ENCODE measurements around the gene PUDP. TPM values are rescaled to one million over a fixed set of nuclear protein-coding genes. Genes with fewer than 3 reads are reported as not detected.

The PUDP gene
- total RNA-seq, 2 experiments from 2014 or later, result 22.0 to 24.4 TPM

DNA sequence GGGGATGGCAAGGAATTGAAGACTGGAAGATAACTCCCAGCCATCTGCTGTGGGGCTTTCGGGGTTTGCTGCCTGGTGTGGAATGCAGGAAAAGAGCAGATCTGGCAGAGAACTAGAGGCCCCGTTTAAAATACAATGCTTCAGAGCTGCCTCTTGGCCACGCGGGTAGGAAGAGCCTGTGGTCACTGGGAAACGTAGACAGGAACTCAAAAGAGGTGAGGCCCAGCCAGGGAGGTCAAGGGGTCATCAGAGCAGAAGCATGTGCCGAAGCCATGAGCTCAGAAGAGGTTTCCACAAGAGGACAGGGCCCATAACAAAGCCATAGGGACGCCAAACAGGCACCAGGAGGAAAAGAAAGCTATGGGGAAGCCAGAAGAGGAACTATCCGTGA is 14.9 kb downstream of the PUDP start:
- H3K27me3 Mint-ChIP-seq, result no peaks in the 10 kb centered on the region
- H3K36me3 Mint-ChIP-seq, result peaks cover 2% of the 10 kb centered on the region
- no peak overlapping the region for H3K4me3 Mint-ChIP-seq
- no peak for DNase-seq
- peaks cover 19% of the 10 kb centered on the region for H3K4me1 Mint-ChIP-seq
- peak overlapping the region; percentile 21 for H3K27ac Mint-ChIP-seq
- no peaks in the 10 kb centered on the region for H3K9me3 Mint-ChIP-seq

GRCh38 chrX:7132335-7133049 is 15.5 kb downstream of the PUDP start:
- H3K9me3 Mint-ChIP-seq, result no peaks in the 10 kb centered on the region
- H3K36me3 Mint-ChIP-seq, result no peaks in the 10 kb centered on the region
- no peaks in the 10 kb centered on the region for H3K27me3 Mint-ChIP-seq
- no peak overlapping the region for H3K4me3 Mint-ChIP-seq
- H3K27ac Mint-ChIP-seq, result peak overlapping the region; percentile 21
- peaks cover 17% of the 10 kb centered on the region for H3K4me1 Mint-ChIP-seq
- no peak for DNase-seq

DNA sequence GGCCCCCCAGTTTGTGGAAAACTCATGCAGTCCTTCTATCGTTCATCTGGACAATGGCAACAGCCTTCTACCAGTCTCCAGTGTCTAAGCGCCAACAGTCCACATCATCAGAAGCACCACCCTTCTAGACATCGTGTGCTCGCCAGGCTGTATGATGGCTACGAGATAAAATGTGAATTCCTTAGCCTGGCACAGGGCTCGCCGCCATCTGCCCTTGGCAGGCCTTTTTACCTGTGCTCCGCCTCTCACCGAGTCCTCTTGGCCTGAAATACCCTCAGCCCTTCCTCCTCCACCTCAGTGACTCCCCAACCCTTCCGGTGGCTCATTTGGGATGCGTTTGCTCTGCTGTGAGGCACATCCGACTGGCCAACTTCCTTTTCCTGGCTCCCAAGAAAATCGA is 16.3 kb downstream of the PUDP start:
- H3K27ac Mint-ChIP-seq, result no peak overlapping the region
- DNase-seq, result no peak
- no peaks in the 10 kb centered on the region for H3K9me3 Mint-ChIP-seq

GRCh38 chrX:7127056-7127455 is 20.9 kb downstream of the PUDP start:
- H3K4me3 Mint-ChIP-seq, result no peak overlapping the region
- H3K9me3 Mint-ChIP-seq, result peaks cover 2% of the 10 kb centered on the region
- H3K4me1 Mint-ChIP-seq, result peaks cover 4% of the 10 kb centered on the region
- H3K27me3 Mint-ChIP-seq, result no peaks in the 10 kb centered on the region
- H3K27ac Mint-ChIP-seq, result no peak overlapping the region
- no peak for DNase-seq
- peaks cover 13% of the 10 kb centered on the region for H3K36me3 Mint-ChIP-seq

More for the DNA sequence above, 16.3 kb downstream of the PUDP start:
- H3K4me1 Mint-ChIP-seq, result peaks cover 16% of the 10 kb centered on the region
- H3K36me3 Mint-ChIP-seq, result no peaks in the 10 kb centered on the region
- no peaks in the 10 kb centered on the region for H3K27me3 Mint-ChIP-seq
- H3K4me3 Mint-ChIP-seq, result no peak overlapping the region

DNA sequence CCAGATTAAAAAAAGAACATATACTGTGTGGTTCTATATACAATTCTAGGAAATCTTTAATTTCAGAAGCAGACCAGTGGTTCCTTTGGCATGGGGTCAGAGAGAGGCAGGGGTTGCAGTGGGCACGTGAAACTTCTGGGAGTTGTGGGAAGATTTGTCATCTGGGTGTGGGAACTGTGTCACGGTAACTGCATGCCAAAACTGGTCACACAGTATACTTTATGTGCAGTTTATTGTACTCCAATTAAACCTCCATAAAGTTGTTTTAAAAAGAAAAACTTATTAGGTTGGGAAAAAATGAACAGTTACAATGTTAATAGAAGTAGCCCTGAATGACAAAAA is 27.1 kb downstream of the PUDP start:
- H3K36me3 Mint-ChIP-seq, result peaks cover 25% of the 10 kb centered on the region
- H3K27me3 Mint-ChIP-seq, result no peaks in the 10 kb centered on the region
- DNase-seq, result no peak
- H3K4me3 Mint-ChIP-seq, result no peak overlapping the region
- H3K27ac Mint-ChIP-seq, result no peak overlapping the region
- H3K9me3 Mint-ChIP-seq, result peaks cover 2% of the 10 kb centered on the region
- peaks cover 5% of the 10 kb centered on the region for H3K4me1 Mint-ChIP-seq

GRCh38 chrX:7119950-7120877 is 27.7 kb downstream of the PUDP start:
- H3K4me3 Mint-ChIP-seq, result no peak overlapping the region
- no peaks in the 10 kb centered on the region for H3K27me3 Mint-ChIP-seq
- H3K36me3 Mint-ChIP-seq, result peaks cover 21% of the 10 kb centered on the region
- DNase-seq, result no peak
- H3K27ac Mint-ChIP-seq, result no peak overlapping the region
- H3K4me1 Mint-ChIP-seq, result peaks cover 7% of the 10 kb centered on the region
- no peaks in the 10 kb centered on the region for H3K9me3 Mint-ChIP-seq

DNA sequence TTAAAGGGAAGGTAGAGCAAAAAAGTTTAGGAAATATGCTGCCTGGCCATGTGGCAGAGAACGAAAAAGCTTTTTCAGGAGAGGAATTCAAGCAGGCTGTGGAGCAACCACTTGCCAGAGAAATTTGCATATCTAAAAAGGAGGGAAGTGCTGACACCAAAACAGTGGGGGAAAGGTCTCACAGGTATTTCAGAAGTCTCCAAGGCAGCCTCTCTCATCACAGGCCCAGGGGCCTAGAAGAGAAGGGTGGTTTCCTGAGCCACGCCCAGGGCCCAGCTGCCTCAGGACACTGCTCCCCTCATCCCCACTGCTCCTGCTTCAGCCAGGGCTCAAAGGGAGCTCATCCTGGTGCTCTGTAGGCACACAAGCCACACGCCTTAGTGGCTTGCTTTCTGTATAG is 30.4 kb downstream of the PUDP start:
- Mint-ChIP-seq H3K9me3 (no peaks in the 10 kb centered on the region), H3K27ac (no peak overlapping the region), H3K4me1 (peaks cover 3% of the 10 kb centered on the region), H3K36me3 (peaks cover 20% of the 10 kb centered on the region), H3K4me3 (no peak overlapping the region), H3K27me3 (no peaks in the 10 kb centered on the region)
- DNase-seq, result no peak

GRCh38 chrX:7116081-7116480 is 31.9 kb downstream of the PUDP start:
- H3K36me3 Mint-ChIP-seq, result peaks cover 20% of the 10 kb centered on the region
- peaks cover 4% of the 10 kb centered on the region for H3K4me1 Mint-ChIP-seq
- H3K27ac Mint-ChIP-seq, result no peak overlapping the region
- H3K9me3 Mint-ChIP-seq, result no peaks in the 10 kb centered on the region
- DNase-seq, result no peak
- no peak overlapping the region for H3K4me3 Mint-ChIP-seq
- no peaks in the 10 kb centered on the region for H3K27me3 Mint-ChIP-seq

- Mint-ChIP-seq H3K4me3 (no peak overlapping the region), H3K4me1 (peaks cover 8% of the 10 kb centered on the region), H3K27ac (no peak overlapping the region)
These were observed 32.4 kb downstream of the PUDP start for GRCh38 chrX:7115557-7115956.

GRCh38 chrX:7112071-7112470 is 35.9 kb downstream of the PUDP start:
- no peaks in the 10 kb centered on the region for H3K9me3 Mint-ChIP-seq
- no peak overlapping the region for H3K4me3 Mint-ChIP-seq
- DNase-seq, result no peak
- no peaks in the 10 kb centered on the region for H3K27me3 Mint-ChIP-seq
- no peak overlapping the region for H3K27ac Mint-ChIP-seq
- H3K4me1 Mint-ChIP-seq, result peaks cover 19% of the 10 kb centered on the region
- H3K36me3 Mint-ChIP-seq, result peaks cover 17% of the 10 kb centered on the region

More at GRCh38 chrX:7115557-7115956, 32.4 kb downstream of the PUDP start:
- Mint-ChIP-seq H3K9me3 (no peaks in the 10 kb centered on the region), H3K36me3 (peaks cover 23% of the 10 kb centered on the region), H3K27me3 (no peaks in the 10 kb centered on the region)
- DNase-seq, result no peak

- H3K4me1 Mint-ChIP-seq, result peaks cover 19% of the 10 kb centered on the region
These were observed 36.4 kb downstream of the PUDP start for GRCh38 chrX:7111518-7111917.

GRCh38 chrX:7110821-7111276 is 37.1 kb downstream of the PUDP start:
- Mint-ChIP-seq H3K4me1 (peaks cover 19% of the 10 kb centered on the region), H3K9me3 (no peaks in the 10 kb centered on the region), H3K27ac (peak overlapping the region; percentile 67), H3K27me3 (no peaks in the 10 kb centered on the region), H3K4me3 (peak overlapping the region; percentile 2), H3K36me3 (peaks cover 15% of the 10 kb centered on the region)
- DNase-seq, result no peak

More at GRCh38 chrX:7111518-7111917, 36.4 kb downstream of the PUDP start:
- Mint-ChIP-seq H3K4me3 (no peak overlapping the region), H3K36me3 (peaks cover 15% of the 10 kb centered on the region), H3K9me3 (no peaks in the 10 kb centered on the region), H3K27ac (no peak overlapping the region), H3K27me3 (no peaks in the 10 kb centered on the region)
- DNase-seq, result no peak

DNA sequence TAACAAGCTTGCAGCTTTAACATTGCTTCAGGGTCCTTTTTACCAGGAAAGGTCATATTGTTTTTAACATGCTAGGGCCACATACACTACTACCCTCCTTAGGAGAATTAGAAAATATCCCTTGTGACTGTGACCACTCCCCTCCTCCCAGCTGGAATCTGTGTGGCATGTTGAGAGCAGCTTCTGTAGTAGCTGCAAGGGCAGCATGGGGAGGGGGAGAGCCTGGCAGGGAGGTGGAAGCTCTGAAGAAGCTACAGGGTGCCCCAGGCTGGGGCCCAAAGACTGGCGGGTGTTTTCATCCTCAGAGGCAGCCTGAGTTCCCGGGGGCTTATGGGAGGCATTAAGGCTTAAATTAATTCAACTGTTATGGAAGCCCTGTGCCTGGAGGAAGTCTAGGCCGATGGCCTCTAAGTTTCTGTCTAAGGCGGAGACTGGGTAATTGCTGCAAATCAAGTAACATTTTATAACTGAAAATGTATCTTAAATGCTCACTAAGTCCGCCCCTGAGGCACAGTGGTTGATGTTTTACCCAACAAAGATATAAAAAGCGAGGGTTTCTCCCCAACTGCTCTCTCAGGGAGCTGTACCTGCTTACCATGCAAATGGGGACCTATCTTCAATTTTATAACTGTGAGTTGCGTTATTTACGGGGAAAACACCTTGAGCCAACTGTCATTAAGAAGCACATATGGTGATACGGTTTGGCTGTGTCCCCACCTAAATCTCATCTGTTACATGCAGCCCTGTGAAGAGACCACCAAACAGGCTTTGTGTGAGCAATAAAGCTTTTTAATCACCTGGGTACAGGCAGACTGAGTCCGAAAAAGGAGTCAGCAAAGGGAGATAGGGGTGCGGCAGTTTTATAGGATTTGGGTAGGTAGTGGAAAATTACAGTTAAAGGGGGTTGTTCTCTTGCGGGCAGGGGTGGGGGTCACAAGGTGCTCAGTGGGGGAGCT is 37.8 kb downstream of the PUDP start:
- H3K36me3 Mint-ChIP-seq, result peaks cover 15% of the 10 kb centered on the region
- H3K27ac Mint-ChIP-seq, result peak overlapping the region; percentile 67
- no peaks in the 10 kb centered on the region for H3K9me3 Mint-ChIP-seq
- peak overlapping the region; percentile 2 for H3K4me3 Mint-ChIP-seq
- no peak for DNase-seq
- H3K4me1 Mint-ChIP-seq, result peaks cover 17% of the 10 kb centered on the region
- H3K27me3 Mint-ChIP-seq, result no peaks in the 10 kb centered on the region

DNA sequence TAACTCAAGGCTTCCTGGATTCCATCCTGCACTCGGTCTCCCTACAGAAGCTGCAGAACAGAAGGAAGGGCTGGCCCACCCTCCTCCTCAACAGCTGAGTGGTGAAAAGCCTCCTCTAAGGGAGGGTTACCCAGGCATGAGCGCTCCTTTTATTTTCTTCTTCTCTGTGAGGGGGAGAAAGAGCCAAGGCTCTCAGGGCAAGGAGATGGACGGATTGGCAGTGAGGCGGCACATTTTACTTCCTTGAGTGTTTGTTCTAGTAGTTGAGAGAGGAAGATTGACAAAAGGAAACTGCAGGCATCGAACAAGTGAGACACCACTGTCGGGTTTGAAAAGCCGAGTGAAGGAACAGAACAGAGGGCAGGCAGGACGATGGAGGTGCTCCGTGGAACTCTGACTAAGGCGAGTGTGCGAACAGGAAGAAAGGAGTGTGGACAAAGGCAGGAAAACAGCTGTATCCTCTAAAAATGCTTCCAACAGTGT is 38.9 kb downstream of the PUDP start:
- peaks cover 17% of the 10 kb centered on the region for H3K4me1 Mint-ChIP-seq
- no peak for DNase-seq
- peaks cover 14% of the 10 kb centered on the region for H3K36me3 Mint-ChIP-seq
- no peak overlapping the region for H3K4me3 Mint-ChIP-seq
- no peaks in the 10 kb centered on the region for H3K27me3 Mint-ChIP-seq
- peak overlapping the region; percentile 7 for H3K27ac Mint-ChIP-seq
- no peaks in the 10 kb centered on the region for H3K9me3 Mint-ChIP-seq
